ENCODE data around the gene CCS.
"Not testable (repeated sequence)": the region's sequence is repeated elsewhere in the genome, so short reads cannot be mapped to it uniquely, and the experiment has no call there.

Gene CCS

DNA sequence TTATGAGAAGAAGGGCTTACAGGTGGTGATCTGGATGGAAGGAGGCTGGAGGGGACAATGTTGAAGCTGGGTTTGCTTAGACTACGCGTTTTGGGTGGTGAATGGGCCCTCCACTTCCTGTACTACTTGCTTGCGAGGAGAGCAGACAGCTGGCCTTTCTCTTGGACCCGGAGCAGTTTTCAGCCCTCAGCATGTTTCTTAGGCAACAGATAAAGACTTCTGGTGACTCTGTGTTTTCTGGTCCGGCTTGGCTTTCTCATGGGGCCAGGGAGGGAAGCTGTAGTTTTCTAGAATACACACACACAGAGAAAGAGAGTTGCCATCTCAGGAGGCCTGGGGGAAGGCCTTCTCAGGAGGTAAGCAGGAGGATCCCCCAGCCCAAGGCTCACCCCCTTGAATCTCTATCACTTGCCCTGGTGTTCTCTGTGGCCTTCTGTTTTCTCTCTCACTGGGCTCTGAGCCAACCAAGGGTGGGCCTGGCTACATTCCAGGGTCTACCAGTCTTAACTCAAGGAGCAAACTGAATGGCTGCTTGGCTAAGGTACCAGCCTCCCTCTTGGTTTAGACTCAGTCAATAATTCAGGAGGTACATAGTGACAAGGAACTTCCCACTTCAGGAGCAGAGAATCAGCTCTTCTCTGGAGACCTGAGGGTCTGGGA lies 2.4 kb downstream of the CCS start:
- no peak for DNase-seq

- no peak for DNase-seq
Measured at GRCh38 chr11:66598993-66599392, 6.0 kb downstream of the CCS start.

GRCh38 chr11:66600219-66600618 lies 7.2 kb downstream of the CCS start:
- no peak for DNase-seq

DNA sequence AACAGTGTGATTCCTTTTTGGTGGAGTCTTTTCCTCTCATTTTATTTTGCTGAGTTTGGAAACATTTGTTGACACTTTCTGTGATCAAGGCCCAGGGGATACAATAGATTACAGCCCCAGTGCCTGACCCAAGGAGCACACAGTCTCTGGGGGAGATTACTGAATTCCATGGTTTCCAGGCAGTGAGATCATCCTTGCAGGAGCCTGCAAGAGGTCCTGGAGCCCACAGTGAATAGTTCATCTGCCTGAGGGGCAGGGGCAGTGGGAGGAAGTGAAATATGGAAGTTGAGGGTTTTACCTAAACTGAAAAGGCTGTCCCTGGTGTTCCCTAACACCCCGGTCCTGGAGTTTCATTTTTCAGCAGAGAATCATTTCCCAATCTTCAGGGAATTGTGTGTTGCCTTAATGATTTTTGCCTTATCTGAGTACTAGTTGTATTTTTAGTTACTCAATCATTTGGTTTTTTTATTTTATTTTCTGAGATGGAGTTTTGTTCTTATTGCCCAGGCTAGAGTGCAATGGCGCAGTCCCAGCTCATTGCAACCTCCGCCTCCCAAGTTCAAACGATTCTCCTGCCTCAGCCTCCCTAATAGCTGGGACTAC lies 7.7 kb downstream of the CCS start:
- no peak for DNase-seq

DNA sequence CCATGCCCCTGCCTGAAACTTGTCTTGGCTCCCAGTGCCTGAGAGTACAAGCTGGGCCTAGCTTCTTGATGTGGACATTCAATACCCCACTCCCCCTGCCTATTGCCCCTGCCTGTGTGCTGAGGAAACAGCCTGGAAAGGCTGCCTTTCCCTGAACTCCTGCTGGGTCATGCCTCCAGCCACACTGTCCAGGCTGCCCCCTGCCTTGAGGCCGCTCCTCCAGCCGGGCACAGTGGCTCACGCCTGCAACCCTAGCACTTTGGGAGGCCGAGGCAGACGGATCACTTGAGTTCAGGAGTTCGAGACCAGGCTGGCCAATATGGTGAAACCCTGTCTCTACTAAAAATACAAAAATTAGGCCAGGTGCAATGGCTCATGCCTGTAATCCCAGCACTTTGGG lies 10.1 kb downstream of the CCS start:
- no peak for DNase-seq

DNA sequence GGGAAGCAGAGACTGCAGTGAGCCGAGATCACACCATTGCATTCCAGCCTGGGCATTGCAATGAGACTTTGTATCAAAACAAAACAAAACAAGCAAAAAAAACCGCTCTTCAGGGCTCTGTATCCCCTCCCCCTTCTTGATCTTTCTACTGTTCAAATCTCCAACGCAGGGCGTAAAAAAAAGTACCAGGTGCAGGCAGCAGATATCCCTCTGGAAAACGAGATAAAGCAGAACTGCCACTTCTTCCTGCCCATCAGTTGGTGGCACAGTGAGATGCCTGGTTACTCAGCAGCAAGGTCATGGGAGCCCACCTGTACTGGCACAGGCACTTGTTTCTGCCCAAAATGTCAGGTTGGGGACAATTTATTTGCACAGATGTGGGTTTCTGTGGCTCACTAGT lies 11.2 kb downstream of the CCS start:
- no peak for DNase-seq

DNA sequence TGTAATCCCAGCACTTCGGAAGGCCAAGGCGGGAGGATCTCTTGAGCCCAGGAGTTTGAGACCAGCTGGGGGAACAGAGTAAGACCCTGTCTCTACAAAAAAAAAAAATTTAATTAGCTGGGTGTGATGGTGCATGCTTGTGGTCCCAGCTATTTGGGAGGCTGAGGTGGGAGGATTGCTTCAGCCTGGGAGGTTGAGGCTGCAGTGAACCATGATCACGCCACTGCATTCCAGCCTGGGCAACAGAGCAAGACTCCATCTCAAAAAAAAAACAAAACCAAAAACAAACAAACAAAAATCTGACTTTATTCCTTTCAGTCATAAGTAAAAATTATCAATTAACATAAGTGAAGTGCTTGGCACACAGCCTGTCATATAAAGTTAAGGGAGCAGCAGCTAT lies 13.6 kb downstream of the CCS start:
- DNase-seq: not testable (repeated sequence)

DNA sequence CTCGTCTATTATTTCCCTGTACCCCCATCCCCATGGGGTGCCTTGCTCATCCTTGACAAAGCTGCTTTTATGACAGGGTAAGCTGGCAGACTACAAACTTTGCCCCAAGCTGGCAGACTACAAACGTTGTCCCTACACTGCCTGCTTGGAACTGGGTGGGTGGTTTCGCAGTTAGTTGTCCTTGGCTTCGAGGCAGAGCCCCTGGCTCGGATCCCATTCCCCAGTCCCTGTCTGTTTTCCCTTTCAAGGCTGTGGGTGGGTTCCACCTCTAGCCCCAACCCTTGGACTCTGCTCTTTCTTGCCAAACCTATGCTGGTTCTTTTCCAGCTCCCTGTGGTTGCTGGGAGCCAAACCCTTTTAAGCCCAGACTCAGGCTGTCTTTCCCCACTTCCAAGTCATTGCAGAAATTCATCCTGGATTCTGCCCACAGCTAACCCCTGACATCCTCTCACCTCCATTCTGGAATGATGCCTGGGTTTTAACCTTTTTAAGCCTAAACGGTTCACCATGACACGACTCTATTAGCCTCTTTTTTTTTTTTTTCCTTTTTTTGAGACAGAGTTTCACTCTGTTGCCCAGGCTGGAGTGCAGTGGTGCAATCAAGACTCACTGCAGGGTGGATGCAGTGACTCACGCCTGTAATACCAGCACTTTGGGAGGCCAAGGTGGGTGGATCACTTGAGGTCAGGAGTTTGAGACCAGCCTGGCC lies 14.3 kb downstream of the CCS start:
- DNase-seq: no peak

- no peak for DNase-seq
Measured at GRCh38 chr11:66609721-66610617, 17.0 kb downstream of the CCS start.

- no peak for DNase-seq
Measured at GRCh38 chr11:66612458-66612857, 19.5 kb downstream of the CCS start.

GRCh38 chr11:66614073-66614472 lies 21.1 kb downstream of the CCS start:
- no peak for DNase-seq

GRCh38 chr11:66616379-66617154 lies 23.6 kb downstream of the CCS start, which contains the start of gene RBM14:
Gene RBM14, plus strand, starts transcription at chr11:66616630. Its CDS starts 91 bp downstream, at chr11:66616721.
- peak; percentile 98 for DNase-seq

GRCh38 chr11:66617155-66617834 lies 24.3 kb downstream of the CCS start:
- DNase-seq: peak; percentile 13

DNA sequence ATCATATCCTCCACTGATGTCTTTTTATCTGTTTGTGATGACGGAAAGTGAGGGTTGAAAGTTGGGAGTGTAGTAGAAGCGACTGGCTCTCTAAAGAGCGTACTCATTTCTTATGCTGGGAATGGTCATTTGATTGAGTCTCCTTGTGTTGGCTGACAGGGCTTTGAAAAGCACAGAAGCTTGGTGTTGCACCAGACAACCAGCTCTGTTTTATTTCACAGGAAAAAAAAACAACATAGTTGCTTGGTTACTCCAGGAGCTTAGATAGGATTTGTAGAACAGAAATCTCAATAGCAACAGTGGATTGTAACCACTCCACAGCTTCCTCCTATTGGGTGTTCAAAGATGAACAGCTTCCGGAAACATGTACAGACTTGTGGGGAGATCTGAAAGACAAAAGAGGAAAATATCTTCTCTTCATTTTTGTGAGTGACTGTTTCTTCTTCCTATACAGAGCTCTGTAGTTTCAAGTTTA lies 26.1 kb downstream of the CCS start:
- DNase-seq: no peak

DNA sequence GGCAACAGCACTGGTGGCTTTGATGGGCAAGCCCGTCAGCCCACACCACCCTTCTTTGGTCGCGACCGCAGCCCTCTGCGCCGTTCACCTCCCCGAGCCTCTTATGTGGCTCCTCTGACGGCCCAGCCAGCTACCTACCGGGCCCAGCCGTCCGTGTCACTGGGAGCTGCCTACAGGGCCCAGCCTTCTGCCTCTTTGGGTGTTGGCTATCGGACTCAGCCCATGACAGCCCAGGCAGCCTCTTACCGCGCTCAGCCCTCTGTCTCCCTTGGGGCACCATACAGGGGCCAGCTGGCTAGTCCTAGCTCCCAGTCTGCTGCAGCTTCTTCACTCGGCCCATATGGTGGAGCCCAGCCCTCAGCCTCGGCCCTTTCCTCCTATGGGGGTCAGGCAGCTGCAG lies 31.5 kb downstream of the CCS start:
- DNase-seq: no peak

GRCh38 chr11:66625041-66625751 lies 32.2 kb downstream of the CCS start:
- no peak for DNase-seq

- no peak for DNase-seq
Measured at GRCh38 chr11:66625752-66626149, 32.8 kb downstream of the CCS start.

GRCh38 chr11:66626382-66626781 lies 33.4 kb downstream of the CCS start:
- no peak for DNase-seq

GRCh38 chr11:66626926-66627325 lies 33.9 kb downstream of the CCS start:
- no peak for DNase-seq

GRCh38 chr11:66628061-66628603 lies 35.1 kb downstream of the CCS start:
- DNase-seq: no peak

DNA sequence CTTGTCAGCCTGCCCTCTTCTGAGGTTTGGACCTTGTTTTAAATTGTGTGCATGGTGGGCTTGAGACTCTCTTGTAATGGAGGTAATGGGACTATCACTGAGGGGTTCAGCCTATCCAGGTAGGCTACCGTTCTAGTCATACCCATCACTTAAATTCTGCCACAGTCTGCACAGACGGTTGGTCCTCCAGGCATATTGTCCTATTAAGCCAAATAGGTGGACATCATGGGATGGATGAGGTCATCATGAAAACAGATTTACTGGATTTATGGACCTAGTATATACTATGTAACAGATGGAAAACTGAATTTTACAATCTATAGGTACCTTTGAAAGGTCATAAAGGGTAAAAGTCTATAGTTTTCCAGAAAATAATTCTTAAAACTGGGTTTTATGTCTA lies 36.4 kb downstream of the CCS start:
- no peak for DNase-seq

Data from stimulated activated CD4-positive, alpha-beta T cell treated with anti-CD3 and anti-CD28 coated beads, Interleukin-4, amount 100 ng/mL, for 1 hour (primary cell).